NCI-H748 (cell line): ENCODE data around the gene SHROOM3.
"Not testable (repeated sequence)": the region's sequence is repeated elsewhere in the genome, so short reads cannot be mapped to it uniquely, and the experiment has no call there.

Experiments
- DNase-seq: peaks from one replicate; lab custom pipeline; 2025; ENCODE audit not compliant: unreplicated experiment; lab: John Stamatoyannopoulos, UW

Gene SHROOM3

DNA sequence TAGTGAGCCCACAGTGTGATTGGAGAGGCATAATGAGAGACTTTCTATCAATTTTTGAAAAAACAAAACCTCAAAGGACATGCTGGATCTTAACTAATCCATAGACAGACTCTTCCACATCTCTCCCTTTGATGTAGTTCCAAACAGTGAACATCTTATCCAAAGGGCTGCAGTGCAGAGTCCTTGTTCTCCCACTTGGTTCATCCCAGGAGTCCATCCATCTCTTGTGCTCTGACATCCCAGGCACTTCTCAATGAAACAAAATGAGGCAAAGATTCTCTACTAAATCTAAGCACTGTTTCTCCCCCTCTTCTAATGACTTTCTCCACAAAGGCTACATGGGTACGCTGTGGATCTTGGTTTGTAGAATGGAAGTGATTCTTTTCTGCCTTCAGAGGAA lies 8.3 kb downstream of the SHROOM3 start:
- no peak for DNase-seq

DNA sequence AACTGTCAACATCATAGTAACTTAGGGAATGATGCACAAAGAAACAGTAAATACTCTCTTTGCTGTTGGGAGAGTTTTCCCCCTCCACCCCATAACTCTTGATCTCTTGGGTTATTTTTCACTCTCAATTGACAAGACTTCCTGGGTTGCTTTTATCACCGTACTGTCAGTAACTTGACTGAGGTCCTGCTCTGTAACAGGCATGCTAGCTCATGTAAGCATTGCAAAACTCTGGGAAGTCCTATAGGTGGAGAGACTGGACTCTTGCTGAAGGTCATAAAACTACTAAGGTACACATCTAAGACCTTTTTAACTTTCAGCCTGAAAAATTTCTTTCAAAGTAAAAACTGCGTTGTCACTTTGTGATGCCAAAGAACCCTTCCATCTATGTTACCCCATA lies 10.9 kb downstream of the SHROOM3 start:
- DNase-seq: no peak

DNA sequence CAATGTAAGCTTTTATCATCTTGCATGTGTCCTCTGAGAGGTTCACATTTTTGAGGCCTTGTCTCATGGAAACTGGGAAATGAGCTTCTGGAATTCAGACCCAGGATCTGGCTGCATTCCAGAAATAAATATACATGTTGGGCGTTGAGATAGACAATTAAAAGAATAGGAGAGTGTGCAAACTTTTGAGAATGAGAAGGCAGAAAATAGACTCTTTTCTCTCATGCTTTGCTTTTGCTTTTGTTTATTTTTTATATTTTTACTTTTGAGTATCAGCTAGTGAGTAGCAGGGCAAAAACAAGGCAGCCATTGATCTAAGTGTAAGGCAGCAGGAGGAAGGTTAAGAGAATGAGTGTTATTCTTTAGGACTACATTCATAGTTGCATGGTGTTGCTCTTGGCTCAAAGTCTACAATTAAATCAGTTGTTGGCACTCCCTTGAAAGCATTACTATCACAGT lies 12.4 kb downstream of the SHROOM3 start:
- no peak for DNase-seq

DNA sequence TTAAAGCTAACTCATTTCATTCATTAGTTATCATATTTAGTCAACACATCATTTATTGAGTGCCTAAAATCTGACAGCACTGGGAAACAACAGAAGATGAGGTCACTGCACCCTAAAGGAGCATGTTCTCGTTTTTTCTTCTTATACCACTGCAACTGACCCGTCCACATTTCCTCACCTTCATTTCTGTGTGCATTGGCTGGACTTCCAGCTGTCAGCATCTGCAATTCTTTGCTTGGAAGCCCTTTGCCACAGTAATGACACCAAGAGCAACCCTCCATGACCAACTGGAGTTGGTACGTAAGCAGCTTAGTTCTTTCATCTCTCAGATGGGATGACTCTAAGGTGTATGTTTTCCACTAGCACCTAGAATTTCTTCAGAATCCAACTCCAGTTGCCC lies 13.2 kb downstream of the SHROOM3 start:
- no peak for DNase-seq

DNA sequence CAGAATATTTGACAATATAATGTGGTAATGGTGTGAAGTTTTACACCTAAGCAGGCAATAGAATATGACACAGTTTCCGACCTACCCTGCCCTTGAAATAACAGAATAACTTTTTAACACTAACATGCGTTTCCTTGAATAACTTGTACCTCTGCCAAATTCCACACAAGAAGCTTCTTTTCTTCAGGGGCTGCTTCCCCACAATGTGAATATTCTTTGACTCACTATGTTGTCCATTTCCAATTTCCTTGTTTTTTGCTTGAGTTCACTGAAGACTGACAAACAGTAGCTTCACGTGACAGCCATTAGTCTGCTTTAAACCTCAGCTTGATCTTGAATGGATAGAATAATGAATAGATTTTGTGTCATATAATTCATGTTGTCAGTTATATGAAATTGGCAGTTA lies 14.3 kb downstream of the SHROOM3 start:
- no peak for DNase-seq

DNA sequence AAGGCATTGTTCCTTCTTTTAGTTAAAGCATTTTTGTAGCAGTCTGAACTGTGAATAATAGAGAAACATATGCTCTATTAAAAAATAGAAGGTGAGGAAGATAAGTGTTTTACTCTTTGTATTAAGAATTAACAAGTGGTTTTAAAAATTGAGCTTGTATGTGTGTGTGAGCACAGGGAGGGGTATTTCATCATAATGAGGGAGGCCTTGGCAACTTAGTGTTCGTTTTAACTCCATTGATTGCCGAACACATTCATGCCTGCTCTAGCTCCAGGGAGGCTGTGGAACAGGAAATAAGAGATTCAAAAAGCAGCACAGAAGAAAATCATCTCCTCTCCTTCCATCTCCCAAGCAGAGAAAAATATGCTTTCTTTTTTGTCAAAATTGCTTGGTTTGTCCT lies 14.8 kb downstream of the SHROOM3 start:
- DNase-seq: no peak

DNA sequence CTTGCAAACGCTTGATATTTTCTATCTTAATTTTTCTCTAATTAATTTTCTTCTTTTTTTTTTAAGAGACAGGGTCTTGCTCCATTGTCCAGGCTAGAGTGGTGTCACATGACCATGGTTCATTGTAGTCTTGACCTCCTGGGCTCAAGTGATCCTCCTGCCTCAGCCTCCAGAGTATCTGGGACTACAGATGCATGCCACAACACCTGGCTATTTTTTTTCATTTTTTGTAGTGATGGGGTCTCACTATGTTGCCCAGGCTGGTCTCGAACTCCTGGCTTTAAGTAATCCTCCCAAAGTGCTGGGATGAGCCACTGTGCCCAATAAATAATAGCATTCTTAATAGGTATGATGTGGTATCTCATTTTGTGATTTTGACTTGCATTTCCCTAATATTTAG lies 18.2 kb downstream of the SHROOM3 start:
- no peak for DNase-seq

DNA sequence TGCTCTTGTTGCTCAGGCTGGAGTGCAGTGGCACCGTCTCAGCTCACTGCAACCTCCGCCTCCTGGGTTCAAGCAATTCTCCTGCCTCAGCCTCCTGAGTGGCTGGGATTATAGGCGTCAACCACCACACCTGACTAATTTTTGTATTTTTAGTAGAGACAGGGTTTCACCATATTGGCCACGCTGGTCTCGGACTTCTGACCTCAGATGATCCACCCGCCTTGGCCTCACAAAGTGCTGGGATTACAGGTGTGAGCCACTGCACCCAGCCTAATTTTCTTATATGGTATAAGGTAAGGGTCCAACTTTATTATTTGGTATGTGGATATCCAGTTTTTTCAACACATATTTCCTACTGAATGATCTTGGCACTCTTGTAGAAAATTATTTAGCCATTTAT lies 19.0 kb downstream of the SHROOM3 start:
- DNase-seq: not testable (repeated sequence)

DNA sequence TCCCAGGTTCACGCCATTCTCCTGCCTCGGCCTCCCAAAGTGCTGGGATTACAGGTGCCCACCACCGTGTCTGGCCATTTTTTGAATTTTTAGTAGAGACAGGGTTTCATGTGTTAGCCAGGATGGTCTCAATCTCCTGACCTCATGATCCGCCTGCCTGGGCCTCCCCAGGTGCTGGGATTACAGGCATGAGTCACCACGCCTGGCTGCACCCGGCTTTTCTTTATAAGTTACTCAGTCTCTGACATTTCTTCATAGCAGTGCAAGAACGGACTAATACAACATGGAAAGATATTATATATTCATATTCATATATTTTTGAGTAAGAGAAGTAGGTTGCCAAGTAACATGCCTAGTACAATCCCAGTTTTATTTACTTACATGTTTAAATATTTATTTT lies 22.9 kb downstream of the SHROOM3 start:
- no peak for DNase-seq

DNA sequence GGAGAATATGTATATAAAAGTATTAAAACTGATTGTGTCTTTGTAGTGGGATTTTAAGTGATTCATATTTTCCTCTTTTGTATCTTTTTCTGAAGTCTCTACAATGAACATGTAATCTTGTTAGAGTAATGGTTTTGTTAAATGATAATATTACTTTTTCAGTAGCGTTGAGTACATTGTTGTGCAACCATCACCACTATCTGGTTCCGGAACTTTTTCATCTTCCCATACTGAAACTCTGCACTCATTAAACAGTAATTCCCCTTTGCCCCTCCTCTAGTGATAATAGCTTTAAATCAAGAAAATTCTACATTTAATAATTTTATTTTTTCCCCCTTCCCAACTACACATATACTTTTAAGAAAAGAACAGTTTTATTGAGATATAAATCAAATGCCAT lies 23.3 kb downstream of the SHROOM3 start:
- DNase-seq: no peak

DNA sequence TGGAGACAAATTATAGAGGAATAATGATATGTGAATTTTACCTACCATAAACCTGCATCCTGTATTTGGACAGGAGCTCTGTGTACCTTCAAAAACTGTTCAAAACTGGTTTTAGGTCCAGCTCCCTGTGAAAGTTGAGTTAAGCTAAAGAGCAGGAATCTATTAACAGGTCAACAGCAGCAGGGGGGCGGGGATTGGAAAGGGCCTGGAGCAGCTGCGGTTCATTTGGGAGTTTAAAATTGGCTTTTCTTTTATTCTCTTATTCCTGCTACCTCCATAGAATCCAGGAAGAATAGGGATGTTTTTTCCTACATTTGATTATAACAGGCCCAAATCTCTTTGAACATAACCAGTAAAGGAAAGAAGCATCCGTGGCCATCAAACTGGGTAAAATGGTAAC lies 23.8 kb downstream of the SHROOM3 start:
- DNase-seq: no peak

DNA sequence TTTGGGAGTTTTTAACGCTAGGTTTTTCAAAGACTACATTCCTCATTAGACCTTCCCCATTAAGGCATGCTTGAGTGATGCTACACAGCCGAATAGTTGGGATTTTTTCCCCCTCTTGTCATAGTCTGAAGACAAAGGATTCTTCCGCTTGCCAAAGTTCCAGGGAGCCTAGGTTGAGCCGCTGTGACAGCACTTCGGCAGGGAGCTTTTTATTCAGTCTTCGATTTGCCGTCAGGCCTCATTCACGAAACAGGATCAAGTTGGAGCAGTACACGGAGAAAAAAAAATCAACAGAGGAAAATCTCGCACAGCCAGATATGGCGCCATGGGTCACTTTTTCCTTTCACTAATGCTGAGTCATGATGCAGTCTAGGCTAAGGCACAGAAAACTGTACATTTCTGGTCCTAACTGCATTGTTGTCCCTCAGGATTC lies 24.3 kb downstream of the SHROOM3 start:
- DNase-seq: no peak

DNA sequence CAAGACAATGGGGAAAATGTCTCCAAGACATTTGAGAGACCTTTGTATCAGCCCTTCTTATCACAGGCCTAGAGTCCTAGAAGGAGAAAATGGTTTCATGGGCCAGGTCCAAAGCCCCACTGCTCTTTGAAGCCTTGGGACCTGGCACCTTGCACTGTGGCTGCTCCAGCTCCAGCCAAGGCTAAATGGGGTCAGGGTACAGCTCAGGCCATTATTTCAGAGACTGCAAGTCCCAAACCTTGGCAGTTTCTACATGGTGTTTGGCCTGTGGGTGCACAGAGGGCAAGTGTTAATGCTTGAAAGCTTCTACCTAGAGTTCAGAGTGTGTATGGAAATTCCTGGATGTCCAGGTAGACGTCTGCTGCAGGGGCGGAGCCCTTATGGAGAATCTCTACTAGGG lies 28.5 kb downstream of the SHROOM3 start:
- no peak for DNase-seq

DNA sequence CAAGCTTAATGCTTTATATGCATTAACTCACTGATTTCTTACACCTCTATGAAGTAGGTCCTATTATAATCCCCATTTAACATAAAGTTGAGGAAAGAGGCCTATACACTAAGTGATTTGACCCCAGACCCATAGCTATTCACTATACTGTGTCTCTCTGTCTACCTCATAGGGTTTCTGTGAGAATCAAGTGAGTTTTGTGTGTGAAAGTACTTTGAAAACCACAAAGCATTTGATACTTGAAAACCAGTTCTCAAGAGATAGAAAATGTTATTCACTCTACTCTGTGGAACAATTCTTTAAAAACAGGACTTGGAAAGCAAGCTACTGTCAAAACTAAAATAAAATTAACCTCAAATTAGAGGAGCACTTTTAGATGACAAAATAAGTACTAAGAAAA lies 35.0 kb downstream of the SHROOM3 start:
- no peak for DNase-seq

DNA sequence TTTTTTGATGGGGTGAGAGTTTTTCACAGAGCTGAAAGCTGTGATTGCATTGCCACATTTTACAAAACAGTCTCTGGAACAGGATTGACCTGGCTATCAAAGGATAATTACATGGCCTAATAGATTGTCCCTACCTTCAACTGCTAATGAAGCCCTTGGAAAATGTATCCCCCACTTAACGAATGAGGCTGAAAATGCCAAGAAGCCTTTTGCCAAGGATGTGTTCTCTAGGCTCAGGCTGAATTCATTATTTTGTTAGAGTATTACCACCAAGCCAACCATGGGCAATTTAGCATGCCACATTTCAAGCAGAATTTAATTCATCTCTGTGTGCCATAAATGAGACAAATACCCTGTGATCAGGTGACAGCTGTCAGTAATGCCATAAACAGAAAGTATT lies 35.5 kb downstream of the SHROOM3 start:
- no peak for DNase-seq

DNA sequence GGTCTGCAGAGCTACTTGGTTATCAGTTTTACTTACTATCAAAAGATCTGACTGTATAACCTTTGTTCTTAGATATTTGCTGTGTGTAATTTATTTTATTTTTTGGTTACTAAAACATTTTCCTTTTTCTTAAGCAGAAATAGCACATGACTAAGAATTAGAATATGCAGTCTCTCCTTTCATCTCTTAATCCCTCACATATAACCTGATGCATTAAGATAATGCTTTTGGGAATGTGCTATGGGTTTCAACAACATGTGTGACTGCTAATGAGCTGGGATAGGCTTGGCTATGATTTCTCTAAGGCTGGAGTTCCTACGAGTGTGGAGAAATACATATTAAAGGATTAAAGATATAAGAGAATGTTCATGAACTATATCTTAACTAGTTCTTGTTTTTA lies 41.5 kb downstream of the SHROOM3 start:
- DNase-seq: no peak

DNA sequence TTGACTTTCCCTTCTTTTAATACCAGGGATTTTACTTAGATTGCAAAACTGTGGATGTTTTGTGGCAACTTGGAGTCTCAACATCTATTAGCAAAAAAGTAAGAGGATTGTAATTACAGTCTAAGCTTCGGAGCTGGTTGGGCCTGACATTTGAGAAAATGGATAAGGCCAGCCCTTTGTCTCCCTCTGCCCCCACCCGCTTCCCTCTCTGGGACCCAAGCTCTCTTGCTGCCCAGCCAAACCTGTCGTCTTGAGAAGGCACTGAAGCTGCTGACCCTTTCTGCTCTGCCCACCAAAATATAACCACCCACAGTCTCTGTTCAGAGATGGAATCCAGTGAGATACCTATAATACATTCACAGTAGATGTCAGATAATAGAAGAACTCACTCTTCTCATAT lies 49.6 kb downstream of the SHROOM3 start:
- no peak for DNase-seq

DNA sequence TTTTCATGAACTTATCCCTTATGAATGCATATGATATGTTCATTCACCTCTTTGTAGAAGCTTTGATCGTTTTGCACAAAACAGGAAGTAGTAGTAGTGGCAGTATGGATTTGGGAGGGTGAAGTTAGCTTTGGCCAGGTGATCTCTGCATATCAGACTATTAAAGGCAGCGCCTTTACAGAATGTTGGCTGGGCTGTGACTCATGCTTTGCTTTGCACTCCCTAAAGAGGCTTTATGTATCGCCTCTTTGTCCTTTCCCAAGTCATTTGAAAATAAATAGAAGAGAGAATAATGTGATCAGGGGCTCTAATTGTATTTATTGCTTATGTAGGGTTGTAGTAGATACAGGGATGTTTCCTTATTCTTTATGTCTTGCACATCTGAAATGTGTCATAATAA lies 50.4 kb downstream of the SHROOM3 start:
- peak; percentile 28 for DNase-seq

DNA sequence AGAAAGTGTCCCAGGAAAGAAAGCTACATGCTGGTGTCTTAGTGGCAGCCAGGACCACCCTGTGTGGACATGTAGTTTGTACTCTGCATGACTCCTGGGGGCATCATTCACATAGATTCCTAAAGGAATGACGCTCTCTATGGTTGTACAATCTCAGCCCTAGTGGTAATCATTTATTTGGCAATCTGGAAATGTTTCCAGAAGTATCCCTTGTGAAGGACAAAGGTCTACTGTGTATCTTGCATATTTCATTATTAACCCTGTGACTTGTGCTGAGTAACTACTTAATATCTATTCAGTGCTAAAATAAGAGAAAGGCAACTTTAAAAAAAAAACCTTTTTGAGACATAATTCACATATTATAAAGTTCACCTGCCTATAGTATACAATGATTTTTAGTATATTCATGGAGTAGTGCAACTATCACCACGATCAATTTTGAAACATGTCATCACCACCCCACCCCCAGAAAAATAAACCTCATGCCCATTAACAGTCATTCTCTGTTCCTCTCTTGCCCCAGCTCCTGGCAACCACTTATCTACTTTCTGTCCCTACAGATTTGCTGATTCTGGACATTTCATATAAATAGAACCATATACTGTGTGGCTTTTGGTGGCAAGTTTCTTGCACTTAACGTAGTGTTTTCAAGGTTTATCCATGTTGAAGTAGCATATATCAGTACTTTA lies 51.7 kb downstream of the SHROOM3 start:
- no peak for DNase-seq

DNA sequence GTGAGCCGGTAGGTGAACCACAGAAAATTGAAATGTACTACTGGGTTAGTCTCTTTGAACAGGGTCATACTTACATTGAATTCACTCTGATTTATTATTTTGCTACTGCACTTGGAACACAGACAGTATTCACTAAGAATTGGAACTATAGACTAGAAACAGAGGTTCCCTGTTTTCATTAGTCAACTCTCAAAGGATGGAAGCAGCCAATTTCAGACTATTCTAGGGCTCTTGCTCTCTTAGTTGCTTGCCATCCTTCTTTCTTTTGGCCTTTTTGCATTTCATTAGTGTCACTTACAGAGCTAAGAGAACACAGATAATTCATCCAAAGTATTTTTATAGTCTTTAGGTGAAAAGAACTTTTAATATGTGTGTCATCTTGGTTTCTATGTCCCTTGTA lies 52.6 kb downstream of the SHROOM3 start:
- DNase-seq: no peak

DNA sequence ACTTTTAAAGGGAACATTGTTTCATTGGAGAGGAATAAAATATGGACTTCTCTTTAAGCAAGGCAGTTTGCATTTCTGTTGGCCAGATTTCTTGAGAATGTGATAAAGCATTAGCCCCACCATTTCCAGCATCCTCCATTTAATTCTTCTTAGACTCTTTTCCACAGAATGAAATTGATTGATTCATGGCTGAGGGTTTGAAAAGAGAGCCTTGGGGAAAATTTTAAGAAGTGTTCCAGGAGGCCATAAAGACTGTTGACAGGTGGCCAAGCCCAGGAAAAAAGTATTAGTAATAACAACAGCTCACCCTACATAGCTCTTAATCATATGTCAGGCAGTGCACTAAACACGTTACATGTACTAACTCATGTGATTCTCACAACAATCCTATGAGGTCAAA lies 53.4 kb downstream of the SHROOM3 start:
- DNase-seq: no peak

DNA sequence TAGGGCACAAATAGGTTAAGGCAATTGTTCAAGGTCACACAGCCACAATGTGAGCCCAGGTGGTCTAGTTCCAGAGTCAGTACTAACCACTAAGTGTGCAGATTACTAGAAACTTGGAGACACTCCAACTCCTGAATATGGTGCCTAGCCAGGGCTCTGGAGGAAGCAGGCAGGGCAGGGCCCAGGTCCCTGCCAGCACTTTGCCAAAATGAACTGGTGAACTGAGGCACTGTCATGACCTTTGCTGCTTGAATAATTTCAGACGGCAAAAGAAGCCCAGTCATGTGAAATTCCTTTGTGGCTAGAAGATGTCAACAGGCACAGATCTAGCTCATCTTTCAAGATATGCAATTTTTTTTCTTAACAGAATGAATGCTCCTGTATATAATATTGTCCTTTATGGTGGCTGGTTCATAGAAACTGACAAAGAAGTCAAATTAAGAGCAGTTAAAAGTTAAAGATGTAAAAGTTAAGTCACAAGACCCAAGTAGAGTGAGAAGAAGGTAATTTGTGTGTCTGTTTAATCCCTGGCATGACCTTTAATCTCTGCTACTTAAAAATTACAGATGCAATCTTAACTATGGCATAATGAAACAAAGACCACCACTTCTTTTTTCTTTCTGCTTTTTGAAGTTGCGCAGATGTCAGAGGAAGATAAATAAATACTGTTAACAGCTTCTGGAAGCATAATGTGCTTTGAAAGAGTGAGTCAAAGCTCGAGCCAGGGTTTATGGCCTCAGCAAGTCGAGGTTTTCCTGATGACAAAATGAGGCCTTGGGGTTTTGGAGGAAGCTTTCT lies 54.1 kb downstream of the SHROOM3 start:
- DNase-seq: no peak
